ENCODE measurements around the gene SLC7A11.

The SLC7A11 gene

DNA sequence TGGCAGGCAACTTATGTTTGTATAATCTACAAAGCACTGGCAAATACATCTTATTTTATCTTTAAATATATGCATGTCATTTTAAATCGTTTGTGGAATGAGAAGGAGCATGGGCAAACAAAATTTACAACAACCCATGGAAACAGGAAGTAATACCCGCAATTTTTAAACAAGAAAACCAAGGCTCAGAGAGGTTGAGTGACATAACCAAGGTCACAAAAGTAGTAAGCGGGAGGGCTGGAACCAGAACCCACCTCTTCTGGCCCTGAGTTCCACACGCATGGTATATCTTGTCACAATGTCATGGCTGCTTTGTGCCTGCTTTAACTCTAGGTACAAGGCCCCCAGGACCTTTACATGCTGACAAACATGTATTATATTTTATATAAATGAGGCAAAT is 52.9 kb downstream of the SLC7A11 start:
- Histone ChIP-seq H3K36me3 (ENCODE audit: control insufficient read depth, insufficient read depth, low read length) (no peaks in the 10 kb centered on the region), H3K4me3 (ENCODE audit: low read depth, low read length) (no peak overlapping the region), H3K4me1 (ENCODE audit: control insufficient read depth, insufficient read depth, low read length) (peaks cover 30% of the 10 kb centered on the region), H3K27ac (ENCODE audit: low read depth, low read length) (no peak overlapping the region), H3K9me3 (ENCODE audit: control insufficient read depth, insufficient read depth, low read depth, low read length) (no peaks in the 10 kb centered on the region), H3K9ac (ENCODE audit: low read length) (no peak overlapping the region), H3K27me3 (ENCODE audit: control insufficient read depth, insufficient read depth, low read length) (no peaks in the 10 kb centered on the region)

DNA sequence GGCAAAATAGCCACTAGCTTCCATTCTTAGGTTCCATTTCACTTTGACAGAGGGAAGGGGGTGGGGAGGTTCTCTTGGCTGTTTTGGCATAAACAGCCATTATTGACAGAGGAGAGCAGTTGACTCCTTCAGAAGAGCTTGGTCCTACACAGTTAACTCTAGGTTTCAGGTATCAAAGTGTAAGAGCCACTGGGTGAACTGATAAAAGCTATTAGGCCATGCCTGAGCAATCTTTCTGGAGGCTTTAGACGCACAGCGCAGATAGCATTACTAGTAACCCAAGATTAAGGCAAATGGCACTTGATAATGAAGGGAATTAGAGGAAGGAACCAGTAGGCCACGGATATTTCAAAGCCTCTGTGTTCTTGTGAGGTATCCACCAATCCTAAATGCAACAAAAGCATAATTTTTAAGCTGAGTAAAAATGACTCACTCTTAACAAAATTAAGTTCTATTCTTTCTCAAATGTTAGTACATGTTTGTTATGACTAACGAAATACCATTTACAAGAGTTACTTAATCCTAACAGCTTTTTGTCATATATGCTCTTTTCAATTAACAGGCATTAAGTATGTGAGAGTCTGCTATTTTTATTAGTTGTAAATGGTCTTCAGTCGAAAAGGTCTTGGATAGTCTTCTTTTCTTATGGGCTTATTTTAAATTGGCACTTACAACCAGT is 53.6 kb downstream of the SLC7A11 start:
- peaks cover 30% of the 10 kb centered on the region for H3K4me1 ChIP-seq (ENCODE audit: control insufficient read depth, insufficient read depth, low read length)
- no peak overlapping the region for H3K27ac ChIP-seq (ENCODE audit: low read depth, low read length)
- H3K4me3 ChIP-seq (ENCODE audit: low read depth, low read length), result no peak overlapping the region
- H3K27me3 ChIP-seq (ENCODE audit: control insufficient read depth, insufficient read depth, low read length), result no peaks in the 10 kb centered on the region
- H3K9me3 ChIP-seq (ENCODE audit: control insufficient read depth, insufficient read depth, low read depth, low read length), result no peaks in the 10 kb centered on the region
- no peaks in the 10 kb centered on the region for H3K36me3 ChIP-seq (ENCODE audit: control insufficient read depth, insufficient read depth, low read length)
- no peak overlapping the region for H3K9ac ChIP-seq (ENCODE audit: low read length)

DNA sequence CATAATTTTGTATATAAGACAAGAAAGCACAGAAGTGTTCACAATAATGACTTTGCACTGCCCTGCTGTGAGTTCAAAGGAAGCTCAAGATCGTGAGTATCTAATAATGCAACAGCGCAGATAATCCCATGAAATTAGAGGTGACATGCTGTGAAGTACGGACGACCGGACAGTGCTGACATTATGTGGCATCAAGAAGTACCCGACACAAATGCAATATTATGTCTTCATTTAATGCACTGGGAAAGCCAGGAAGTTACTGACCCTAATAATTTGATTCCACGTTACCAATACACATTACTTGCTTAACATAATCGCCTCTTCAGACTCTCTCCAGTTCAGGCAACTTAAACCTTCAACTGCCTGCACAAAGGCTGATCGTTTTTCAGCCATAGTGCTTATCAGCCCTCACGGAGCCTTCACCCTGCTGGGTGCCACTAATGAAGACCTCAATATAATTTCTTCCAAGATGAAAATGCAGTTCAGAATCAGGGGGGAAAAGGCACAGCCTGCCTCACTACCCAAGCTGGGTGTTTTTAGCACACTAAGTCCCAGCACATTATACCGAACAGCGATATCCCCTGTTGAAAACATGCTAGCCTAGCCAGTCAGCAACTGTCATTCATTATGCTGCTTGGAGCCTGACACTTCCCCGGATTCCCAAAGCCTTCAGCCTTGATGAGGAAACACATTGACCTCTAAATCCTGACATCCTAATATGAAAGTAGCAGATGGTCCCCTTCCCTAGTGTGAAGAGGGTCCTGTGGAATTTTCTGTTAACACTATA is 56.1 kb downstream of the SLC7A11 start:
- Histone ChIP-seq H3K36me3 (ENCODE audit: control insufficient read depth, insufficient read depth, low read length) (peaks cover 12% of the 10 kb centered on the region), H3K4me3 (ENCODE audit: low read depth, low read length) (no peak overlapping the region), H3K27ac (ENCODE audit: low read depth, low read length) (no peak overlapping the region), H3K9ac (ENCODE audit: low read length) (no peak overlapping the region), H3K9me3 (ENCODE audit: control insufficient read depth, insufficient read depth, low read depth, low read length) (no peaks in the 10 kb centered on the region), H3K4me1 (ENCODE audit: control insufficient read depth, insufficient read depth, low read length) (peaks cover 26% of the 10 kb centered on the region), H3K27me3 (ENCODE audit: control insufficient read depth, insufficient read depth, low read length) (no peaks in the 10 kb centered on the region)

DNA sequence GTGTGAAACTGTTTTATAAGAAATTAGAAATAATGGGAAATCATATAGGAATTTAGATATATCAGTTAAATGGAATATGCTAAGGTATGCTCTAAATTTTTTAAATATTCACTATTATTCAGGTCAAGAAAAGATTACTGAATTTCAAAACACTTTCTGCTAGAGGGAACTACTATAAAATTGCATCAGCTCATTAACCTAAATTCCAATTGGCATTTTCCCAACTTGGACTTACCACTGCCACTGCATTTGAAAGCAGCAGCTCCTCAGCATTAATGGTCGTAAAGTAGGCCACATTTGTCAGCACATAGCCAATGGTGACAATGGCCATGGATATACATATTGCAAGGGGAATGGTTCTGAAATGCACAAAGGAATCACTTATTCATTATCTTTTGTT is 57.3 kb downstream of the SLC7A11 start:
- Histone ChIP-seq H3K27me3 (ENCODE audit: control insufficient read depth, insufficient read depth, low read length) (no peaks in the 10 kb centered on the region), H3K27ac (ENCODE audit: low read depth, low read length) (no peak overlapping the region), H3K36me3 (ENCODE audit: control insufficient read depth, insufficient read depth, low read length) (peaks cover 22% of the 10 kb centered on the region), H3K4me1 (ENCODE audit: control insufficient read depth, insufficient read depth, low read length) (peaks cover 26% of the 10 kb centered on the region), H3K9me3 (ENCODE audit: control insufficient read depth, insufficient read depth, low read depth, low read length) (no peaks in the 10 kb centered on the region), H3K4me3 (ENCODE audit: low read depth, low read length) (no peak overlapping the region), H3K9ac (ENCODE audit: low read length) (no peak overlapping the region)

DNA sequence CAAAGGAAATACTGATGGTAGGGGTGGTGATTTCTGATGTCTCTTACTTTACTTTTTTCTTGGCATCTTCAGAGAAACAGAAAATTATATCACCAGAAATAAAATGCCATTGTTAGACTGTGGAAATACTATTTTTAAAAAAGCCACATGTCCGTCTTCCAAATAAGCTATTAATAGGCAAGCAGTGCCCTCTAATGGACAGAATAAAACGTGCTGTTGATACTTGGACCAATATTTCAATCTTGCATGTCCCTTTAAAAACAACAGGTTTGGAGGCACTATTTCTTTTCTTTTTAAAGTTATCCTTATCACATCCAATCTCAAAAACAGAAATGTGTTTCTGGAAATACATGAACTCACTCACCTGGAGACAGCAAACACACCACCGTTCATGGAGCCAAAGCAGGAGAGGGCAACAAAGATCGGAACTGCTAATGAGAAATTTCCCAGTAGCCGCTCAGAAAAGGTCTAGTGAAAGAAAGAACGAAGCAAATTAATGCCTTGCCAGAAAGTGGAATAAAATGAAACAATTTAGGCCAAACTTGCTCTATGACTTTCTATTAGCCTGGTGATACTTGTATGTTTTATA is 59.2 kb downstream of the SLC7A11 start:
- Histone ChIP-seq H3K4me3 (ENCODE audit: low read depth, low read length) (no peak overlapping the region), H3K27me3 (ENCODE audit: control insufficient read depth, insufficient read depth, low read length) (no peaks in the 10 kb centered on the region), H3K4me1 (ENCODE audit: control insufficient read depth, insufficient read depth, low read length) (peaks cover 23% of the 10 kb centered on the region), H3K27ac (ENCODE audit: low read depth, low read length) (no peak overlapping the region), H3K9ac (ENCODE audit: low read length) (no peak overlapping the region), H3K36me3 (ENCODE audit: control insufficient read depth, insufficient read depth, low read length) (peaks cover 41% of the 10 kb centered on the region), H3K9me3 (ENCODE audit: control insufficient read depth, insufficient read depth, low read depth, low read length) (no peaks in the 10 kb centered on the region)

DNA sequence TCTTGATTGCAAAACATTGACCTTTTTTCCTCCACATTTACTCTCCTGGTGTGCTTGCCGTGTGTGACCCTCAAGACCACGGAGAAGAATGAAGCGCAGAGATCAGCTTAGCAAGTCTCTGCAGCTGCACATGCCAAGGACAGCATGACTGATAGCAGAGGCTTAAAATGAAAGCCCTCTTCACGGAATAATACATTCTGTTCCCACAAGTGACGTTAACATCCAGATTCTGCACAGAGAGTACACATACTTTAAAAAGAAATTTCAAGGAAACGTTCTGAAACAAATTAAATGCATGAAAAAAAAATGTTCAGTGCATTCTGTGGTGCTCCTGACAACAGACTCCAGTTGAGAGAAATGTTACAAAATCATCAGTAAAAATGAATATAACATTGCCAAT is 60.9 kb downstream of the SLC7A11 start:
- no peak overlapping the region for H3K4me3 ChIP-seq (ENCODE audit: low read depth, low read length)
- H3K9me3 ChIP-seq (ENCODE audit: control insufficient read depth, insufficient read depth, low read depth, low read length), result no peaks in the 10 kb centered on the region
- peaks cover 13% of the 10 kb centered on the region for H3K4me1 ChIP-seq (ENCODE audit: control insufficient read depth, insufficient read depth, low read length)
- no peaks in the 10 kb centered on the region for H3K27me3 ChIP-seq (ENCODE audit: control insufficient read depth, insufficient read depth, low read length)
- no peak overlapping the region for H3K27ac ChIP-seq (ENCODE audit: low read depth, low read length)
- no peak overlapping the region for H3K9ac ChIP-seq (ENCODE audit: low read length)
- peaks cover 51% of the 10 kb centered on the region for H3K36me3 ChIP-seq (ENCODE audit: control insufficient read depth, insufficient read depth, low read length)

DNA sequence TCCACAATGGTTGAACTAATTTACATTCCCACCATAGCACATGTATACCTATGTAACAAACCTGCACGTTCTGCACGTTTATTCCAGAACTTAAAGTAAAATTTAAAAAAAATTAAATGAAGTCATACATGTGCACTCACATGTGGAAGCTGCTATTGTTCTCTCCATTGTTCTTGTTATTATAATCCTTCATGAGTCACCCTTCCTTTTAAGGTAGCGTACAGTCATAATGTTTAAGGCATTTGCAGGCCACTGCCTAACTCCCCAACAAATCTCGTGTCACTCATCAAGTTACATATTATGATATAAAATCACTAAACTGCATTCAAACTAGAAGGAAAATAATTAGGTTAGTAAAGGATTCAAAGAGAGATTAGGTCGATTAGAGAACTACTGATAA is 63.6 kb downstream of the SLC7A11 start:
- Histone ChIP-seq H3K4me1 (ENCODE audit: control insufficient read depth, insufficient read depth, low read length) (no peaks in the 10 kb centered on the region), H3K9me3 (ENCODE audit: control insufficient read depth, insufficient read depth, low read depth, low read length) (no peaks in the 10 kb centered on the region), H3K27ac (ENCODE audit: low read depth, low read length) (no peak overlapping the region), H3K4me3 (ENCODE audit: low read depth, low read length) (no peak overlapping the region), H3K9ac (ENCODE audit: low read length) (no peak overlapping the region), H3K27me3 (ENCODE audit: control insufficient read depth, insufficient read depth, low read length) (no peaks in the 10 kb centered on the region), H3K36me3 (ENCODE audit: control insufficient read depth, insufficient read depth, low read length) (peaks cover 68% of the 10 kb centered on the region)

DNA sequence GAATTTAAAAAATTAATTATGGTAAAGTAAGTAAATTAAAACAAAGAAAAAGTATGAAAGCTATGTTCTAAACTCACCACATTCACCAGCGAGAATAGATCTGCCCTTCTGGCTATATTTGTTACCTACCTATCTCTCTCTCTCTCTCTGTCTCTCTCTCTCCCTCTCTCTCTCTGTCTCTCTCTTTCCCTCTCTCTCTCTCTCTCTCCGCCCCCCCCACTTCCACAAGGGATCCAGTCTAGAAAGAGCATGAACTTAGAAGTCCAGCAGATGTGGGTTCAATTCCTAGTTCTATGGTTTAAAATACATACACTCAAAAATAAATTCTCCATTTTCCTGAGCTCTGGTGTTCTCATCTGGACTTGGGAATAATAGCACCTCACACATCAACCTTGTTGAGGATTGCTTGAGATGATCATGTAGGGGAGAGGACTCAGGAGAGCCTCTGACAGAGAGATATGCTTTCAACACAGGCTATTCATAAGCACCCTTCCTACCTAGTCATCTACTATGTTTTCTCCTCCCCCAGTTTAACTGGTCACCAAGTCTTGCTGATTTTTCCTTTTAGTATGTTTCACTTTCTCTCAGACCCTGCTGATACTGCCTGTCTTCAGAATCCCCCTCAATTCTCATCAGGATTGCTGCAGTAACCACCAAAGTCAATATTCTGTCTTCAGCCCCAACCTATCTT is 64.7 kb downstream of the SLC7A11 start:
- Histone ChIP-seq H3K4me1 (ENCODE audit: control insufficient read depth, insufficient read depth, low read length) (no peaks in the 10 kb centered on the region), H3K9me3 (ENCODE audit: control insufficient read depth, insufficient read depth, low read depth, low read length) (no peaks in the 10 kb centered on the region), H3K27me3 (ENCODE audit: control insufficient read depth, insufficient read depth, low read length) (no peaks in the 10 kb centered on the region), H3K27ac (ENCODE audit: low read depth, low read length) (no peak overlapping the region), H3K36me3 (ENCODE audit: control insufficient read depth, insufficient read depth, low read length) (peaks cover 70% of the 10 kb centered on the region), H3K9ac (ENCODE audit: low read length) (no peak overlapping the region), H3K4me3 (ENCODE audit: low read depth, low read length) (no peak overlapping the region)

DNA sequence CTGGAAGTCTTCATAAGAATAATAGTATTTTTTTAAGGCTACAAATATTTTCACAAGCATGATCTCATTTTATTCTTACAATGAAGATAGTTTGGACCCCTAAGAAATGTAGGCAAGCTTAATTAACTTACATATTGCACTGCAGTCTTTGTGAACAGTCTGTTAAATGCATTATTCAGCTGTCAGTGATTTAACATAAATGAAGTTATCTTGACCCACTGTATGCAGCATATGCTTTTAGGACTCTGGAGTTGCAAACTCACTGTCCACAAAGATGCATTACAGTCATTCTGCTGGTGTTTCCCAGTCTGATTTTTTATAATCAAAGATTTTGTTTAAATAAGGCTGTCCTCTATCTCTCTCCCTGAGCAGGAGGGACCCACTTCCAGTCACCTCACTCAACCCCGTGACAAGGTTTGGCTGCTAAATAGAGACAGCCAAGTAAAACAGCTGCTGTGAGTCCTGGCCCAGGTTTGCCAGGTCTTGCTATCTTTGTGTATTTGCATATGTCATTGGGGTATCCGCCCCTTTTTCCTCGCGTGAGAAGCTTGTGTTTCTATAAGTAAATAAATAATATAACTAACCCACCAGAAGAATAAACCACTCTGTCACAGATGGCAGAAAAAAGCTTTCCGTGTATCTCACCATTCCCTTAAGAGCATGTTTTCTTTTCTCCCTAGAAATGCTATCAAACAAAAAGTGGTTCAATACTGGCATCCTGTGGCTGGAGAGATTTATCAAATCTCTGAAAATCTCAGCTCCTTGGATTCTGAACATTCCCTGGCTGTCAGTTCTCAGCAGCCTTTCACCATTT is 67.0 kb downstream of the SLC7A11 start:
- H3K27me3 ChIP-seq (ENCODE audit: control insufficient read depth, insufficient read depth, low read length), result no peaks in the 10 kb centered on the region
- no peak overlapping the region for H3K27ac ChIP-seq (ENCODE audit: low read depth, low read length)
- H3K9me3 ChIP-seq (ENCODE audit: control insufficient read depth, insufficient read depth, low read depth, low read length), result no peaks in the 10 kb centered on the region
- H3K9ac ChIP-seq (ENCODE audit: low read length), result no peak overlapping the region
- H3K4me3 ChIP-seq (ENCODE audit: low read depth, low read length), result no peak overlapping the region
- peaks cover 60% of the 10 kb centered on the region for H3K36me3 ChIP-seq (ENCODE audit: control insufficient read depth, insufficient read depth, low read length)
- no peaks in the 10 kb centered on the region for H3K4me1 ChIP-seq (ENCODE audit: control insufficient read depth, insufficient read depth, low read length)

DNA sequence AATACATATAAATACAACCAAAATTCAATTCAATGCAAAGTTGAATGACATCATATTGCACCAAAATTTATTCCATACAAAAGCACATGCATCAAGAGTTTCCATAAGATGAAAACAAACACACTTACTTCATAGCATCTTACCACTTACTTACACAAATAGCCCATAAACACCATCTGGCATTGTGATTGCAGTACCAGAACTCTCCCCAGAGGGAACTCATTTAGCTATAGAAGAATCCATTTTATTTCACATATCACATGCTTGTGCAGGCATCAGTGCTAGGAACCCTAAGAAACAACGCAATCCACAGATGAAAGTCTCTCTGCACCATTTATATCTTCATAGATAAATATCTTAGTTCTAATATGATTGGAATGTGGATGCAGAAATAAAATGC is 77.9 kb downstream of the SLC7A11 start:
- Histone ChIP-seq H3K4me1 (ENCODE audit: control insufficient read depth, insufficient read depth, low read length) (peaks cover 12% of the 10 kb centered on the region), H3K27ac (ENCODE audit: low read depth, low read length) (no peak overlapping the region), H3K4me3 (ENCODE audit: low read depth, low read length) (no peak overlapping the region), H3K36me3 (ENCODE audit: control insufficient read depth, insufficient read depth, low read length) (0 out of 2 replicates have a peak, but pooled peaks cover 3% of the 10 kb centered on the region), H3K9me3 (ENCODE audit: control insufficient read depth, insufficient read depth, low read depth, low read length) (no peaks in the 10 kb centered on the region), H3K27me3 (ENCODE audit: control insufficient read depth, insufficient read depth, low read length) (no peaks in the 10 kb centered on the region), H3K9ac (ENCODE audit: low read length) (no peak overlapping the region)
